ENCODE measurements around the gene PRSS36.
A peak's percentile ranks its signal among the peaks of the same experiment; 100 is the strongest.

The PRSS36 gene

DNA sequence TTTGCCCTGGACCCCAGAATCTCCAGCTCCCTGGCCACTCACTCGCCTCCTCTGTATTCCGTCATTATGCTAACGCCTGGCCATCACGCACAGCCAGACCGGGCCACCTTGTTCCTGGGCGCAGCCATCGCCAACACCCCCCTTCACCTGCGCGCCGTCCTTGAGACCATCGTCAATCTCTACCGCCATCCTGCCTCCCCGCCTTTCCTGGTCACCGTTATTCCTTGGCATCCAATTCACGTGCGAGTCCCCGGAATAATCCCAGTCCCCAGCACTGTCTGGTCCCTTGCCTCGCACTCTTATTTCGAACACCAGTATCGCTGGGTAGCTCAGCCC is 55.8 kb downstream of the PRSS36 start:
- no peaks in the 10 kb centered on the region for H3K9me3 Mint-ChIP-seq
- H3K4me1 Mint-ChIP-seq (ENCODE audit: low read depth): peaks cover 13% of the 10 kb centered on the region
- H3K27me3 Mint-ChIP-seq (ENCODE audit: low read depth): no peaks in the 10 kb centered on the region
- H3K27ac Mint-ChIP-seq: peak overlapping the region; percentile 86
- H3K4me3 Mint-ChIP-seq: peak overlapping the region; percentile 91
- H3K36me3 Mint-ChIP-seq (ENCODE audit: low read depth): peaks cover 12% of the 10 kb centered on the region
- no peak for DNase-seq (ENCODE audit: low spot score)

DNA sequence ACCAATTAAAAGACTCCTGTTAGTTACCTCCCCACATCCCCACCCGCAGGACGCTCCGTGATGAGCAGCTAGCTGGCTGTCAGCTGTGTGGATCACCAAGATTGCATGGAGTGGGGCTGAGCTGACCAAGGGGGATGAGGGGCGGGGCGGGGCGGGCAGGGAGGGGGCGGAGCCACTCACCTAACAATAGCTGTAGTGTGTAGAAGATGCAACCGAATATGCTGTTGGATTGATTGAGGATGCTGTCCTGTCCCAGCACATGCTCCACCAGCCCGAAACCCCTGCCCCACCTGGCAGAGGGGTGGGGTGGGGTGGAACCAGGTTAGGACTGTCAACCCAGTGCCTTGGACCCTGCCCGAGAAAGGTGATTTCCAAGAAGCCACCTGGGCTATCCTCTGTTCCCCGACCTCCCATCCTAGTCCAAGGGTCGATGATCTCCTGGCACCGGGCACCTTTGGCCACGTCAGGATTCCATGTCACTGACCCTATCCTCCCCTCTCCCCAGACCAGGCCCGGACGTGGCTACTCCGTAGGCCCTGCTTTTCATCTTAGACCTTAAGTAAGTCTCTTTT is 56.6 kb downstream of the PRSS36 start:
- Mint-ChIP-seq H3K9me3 (no peaks in the 10 kb centered on the region), H3K27me3 (ENCODE audit: low read depth) (no peaks in the 10 kb centered on the region), H3K4me3 (peak overlapping the region; percentile 91), H3K27ac (peak overlapping the region; percentile 8), H3K36me3 (ENCODE audit: low read depth) (peaks cover 12% of the 10 kb centered on the region), H3K4me1 (ENCODE audit: low read depth) (peaks cover 13% of the 10 kb centered on the region)
- DNase-seq (ENCODE audit: low spot score): no peak

DNA sequence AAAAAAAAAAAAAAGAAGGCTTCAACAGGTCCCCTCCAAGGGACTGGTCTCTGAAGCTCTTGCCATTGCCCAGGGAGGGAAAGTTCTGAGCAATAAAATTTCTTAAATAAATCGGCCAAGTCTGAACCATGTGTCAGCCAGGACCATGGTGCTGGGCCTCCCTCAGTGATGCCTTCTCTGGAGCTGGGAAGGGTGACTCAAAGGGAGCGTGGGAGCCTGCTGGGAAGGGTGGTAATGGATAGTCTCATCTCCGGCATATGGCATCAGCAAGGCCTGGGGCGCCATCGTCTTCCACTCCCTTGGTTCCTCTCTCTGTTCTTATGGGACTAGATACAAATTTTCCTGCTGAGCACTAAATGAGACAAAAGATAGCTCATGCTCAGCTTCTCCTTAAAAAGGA is 57.5 kb downstream of the PRSS36 start:
- peak overlapping the region; percentile 1 for H3K4me3 Mint-ChIP-seq

DNA sequence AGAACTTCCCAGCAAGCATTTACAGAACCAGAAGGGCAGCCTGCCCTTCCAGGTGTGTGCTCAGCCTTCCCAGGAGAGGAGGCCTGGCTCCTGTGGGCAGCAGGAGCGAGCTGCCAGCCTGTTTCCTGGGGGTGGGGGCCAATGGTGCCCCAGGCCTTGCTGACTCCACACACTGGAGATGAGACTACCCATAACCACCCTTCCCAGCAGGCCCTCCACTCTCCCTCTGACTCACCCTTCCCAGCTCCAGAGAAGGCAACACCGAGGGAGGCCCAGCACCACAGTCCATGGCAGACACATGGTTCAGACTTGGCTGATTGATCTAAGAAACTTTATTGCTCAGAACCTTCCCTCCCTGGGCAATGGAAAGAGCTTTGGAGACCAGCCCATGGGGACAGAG is 59.3 kb downstream of the PRSS36 start:
- Mint-ChIP-seq H3K4me3 (no peak overlapping the region), H3K36me3 (ENCODE audit: low read depth) (peaks cover 13% of the 10 kb centered on the region), H3K27ac (no peak overlapping the region), H3K9me3 (no peaks in the 10 kb centered on the region), H3K27me3 (ENCODE audit: low read depth) (no peaks in the 10 kb centered on the region), H3K4me1 (ENCODE audit: low read depth) (peaks cover 9% of the 10 kb centered on the region)
- DNase-seq (ENCODE audit: low spot score): no peak

More for the DNA sequence above, 57.5 kb downstream of the PRSS36 start:
- Mint-ChIP-seq H3K27me3 (ENCODE audit: low read depth) (no peaks in the 10 kb centered on the region), H3K27ac (no peak overlapping the region), H3K4me1 (ENCODE audit: low read depth) (peaks cover 13% of the 10 kb centered on the region), H3K9me3 (no peaks in the 10 kb centered on the region), H3K36me3 (ENCODE audit: low read depth) (peaks cover 12% of the 10 kb centered on the region)
- DNase-seq (ENCODE audit: low spot score): no peak

DNA sequence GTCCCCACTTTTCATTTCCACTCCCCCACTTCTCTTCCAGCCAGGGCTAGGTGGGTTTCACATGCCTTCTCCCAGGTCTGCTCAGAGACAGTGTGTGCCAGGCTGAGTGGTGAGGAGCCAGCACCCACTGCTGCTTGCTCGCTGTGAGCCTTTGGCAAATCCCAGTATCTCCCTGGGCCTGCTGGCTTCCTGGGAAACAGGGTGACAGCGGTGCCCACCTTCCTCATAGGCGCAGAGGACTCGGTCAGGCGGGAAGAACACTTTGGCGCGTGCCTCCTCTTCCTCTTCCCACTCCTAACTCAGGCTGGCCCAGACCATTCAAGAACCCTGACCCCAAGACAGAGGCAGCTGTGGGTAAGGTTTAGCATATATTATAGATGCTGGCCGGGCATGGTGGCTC is 60.7 kb downstream of the PRSS36 start:
- no peak for DNase-seq (ENCODE audit: low spot score)
- Mint-ChIP-seq H3K27ac (no peak overlapping the region), H3K36me3 (ENCODE audit: low read depth) (peaks cover 11% of the 10 kb centered on the region)

More for the DNA sequence above, 60.7 kb downstream of the PRSS36 start:
- Mint-ChIP-seq H3K27me3 (ENCODE audit: low read depth) (no peaks in the 10 kb centered on the region), H3K4me3 (no peak overlapping the region), H3K9me3 (no peaks in the 10 kb centered on the region), H3K4me1 (ENCODE audit: low read depth) (peaks cover 4% of the 10 kb centered on the region)
